SW 1271 (cell line): ENCODE data around the gene RASA3.
"Not testable (repeated sequence)": the region's sequence is repeated elsewhere in the genome, so short reads cannot be mapped to it uniquely, and the experiment has no call there.

Experiments
- DNase-seq, 2 experiments: peaks; one replicate each; lab custom pipeline; 2025; lab: John Stamatoyannopoulos, UW

The RASA3 gene

GRCh38 chr13:114033541-114034315 is 98.7 kb downstream of the RASA3 start:
- DNase-seq = no peak

- DNase-seq = no peak
These were observed 100.2 kb downstream of the RASA3 start for GRCh38 chr13:114032126-114032799.

DNA sequence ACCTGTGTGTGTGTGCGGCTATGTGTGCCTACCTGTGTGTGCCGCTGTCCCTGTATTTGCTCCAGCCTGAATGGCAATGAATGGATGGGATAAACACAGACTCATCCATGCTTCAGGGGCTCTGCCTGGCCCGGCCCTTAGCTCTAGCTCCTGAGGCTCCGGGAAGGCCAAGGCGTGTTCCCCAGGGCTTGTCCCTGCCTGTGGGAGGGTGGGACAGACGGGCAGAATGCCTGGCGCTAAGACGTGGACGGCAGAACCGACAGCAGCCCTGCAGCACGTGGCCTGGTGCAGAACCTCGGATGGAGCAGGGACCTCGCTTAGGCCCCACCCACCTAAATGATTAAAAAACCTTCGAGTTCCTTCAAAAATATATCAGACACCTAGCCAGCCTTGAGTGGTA is 100.8 kb downstream of the RASA3 start:
- DNase-seq = no peak

DNA sequence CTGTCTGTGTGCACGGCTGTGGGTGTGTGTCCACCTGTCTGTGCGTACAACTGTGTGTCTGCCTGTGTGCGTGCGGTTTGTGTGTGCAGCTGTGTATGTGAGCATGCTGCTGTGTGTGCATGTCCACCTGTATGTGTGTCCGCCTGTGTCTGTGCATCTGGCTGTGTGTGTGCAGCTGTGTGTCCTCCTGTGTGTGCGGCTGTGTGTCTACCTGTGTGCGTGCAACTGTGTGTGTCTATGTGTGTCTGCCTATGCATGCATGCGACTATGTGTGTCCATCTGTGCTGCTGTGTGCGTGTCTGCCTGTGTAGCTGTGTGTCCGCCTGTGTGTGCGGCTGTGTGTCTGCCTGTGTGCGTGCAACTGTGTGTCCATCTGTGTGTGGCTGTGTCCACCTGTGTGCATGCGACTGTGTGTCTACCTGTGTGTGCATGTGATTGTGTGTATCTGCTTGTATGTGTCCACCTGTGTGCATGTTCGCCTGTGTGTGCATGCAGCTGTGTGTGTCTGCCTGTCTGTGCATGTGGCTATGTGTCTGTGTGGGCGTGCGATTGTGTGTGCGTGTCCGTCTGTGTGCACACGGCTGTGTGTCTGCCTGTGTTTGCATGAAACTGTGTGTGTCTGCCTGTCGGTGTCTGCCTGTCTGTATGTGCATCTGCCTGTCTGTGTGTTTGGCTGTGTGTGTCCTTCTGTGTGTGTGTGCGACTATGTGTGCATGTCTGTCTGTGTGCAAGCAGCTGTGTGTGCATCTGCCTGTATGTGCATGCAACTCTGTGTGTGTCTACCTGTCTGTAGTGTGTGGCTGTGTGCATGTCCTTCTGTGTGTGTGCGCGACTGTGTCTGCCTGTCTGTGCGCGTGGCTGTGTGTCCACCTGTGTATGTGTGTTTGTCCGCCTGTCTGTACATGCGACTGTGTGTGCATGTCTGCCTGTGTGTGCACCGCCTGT is 101.5 kb downstream of the RASA3 start:
- no peak for DNase-seq

GRCh38 chr13:114029866-114030625 is 102.4 kb downstream of the RASA3 start:
- no peak for DNase-seq

GRCh38 chr13:114027826-114028225 is 104.6 kb downstream of the RASA3 start:
- DNase-seq = no peak

GRCh38 chr13:114027046-114027715 is 105.2 kb downstream of the RASA3 start:
- no peak for DNase-seq

DNA sequence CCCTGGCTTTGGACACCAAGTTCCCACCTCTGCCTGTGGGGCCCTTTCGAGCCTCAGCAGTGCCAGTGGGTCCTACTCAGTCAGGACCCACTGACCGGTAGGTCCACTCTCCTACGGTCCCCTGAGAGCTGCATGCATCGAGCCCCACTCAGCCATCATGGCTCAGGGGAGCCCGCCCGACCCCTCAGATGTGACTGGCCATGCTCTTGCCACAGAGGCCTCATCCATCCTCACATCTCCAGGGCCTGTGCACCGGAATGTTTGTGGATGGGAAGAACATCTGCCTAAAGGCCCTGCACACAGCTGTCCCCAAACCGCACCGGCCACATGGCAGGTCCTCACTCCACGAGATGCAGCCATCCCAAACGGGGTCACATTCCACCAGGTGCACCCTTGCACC is 105.9 kb downstream of the RASA3 start:
- DNase-seq = no peak

DNA sequence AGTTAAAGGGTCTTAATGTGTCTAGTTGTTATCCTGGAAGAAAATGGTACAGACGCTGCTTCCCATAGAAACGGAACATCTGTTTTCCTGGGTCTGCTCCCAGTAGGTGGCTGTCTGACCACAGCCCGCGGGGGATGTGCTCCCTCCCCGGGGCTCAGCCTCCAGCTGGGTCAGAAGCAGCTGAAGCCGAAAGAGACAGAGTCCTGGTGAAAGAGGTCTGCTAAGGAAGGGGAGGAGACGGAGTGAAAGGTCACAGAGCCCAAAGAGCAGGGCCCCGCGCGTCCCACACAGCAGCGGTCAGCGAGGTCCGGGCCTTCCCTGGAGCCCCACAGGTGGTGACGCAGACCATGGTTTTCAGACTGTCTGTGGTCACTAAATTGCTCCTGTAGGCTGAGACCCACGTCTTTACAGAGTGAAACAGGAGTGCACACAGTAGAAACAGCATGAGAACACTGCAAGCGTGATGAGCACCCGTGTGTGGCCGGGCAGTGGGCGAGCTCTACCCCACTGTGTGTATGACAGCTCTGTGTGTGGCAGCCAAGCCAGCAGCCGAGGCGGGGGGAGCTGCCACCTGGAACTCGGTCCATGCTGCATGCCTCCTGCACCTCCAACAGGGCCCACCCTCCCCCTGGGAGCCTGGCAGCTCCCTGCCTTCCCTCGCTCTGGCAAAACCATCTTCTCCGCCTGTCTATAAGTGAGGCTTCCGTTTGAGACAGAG is 106.5 kb downstream of the RASA3 start:
- DNase-seq = no peak

GRCh38 chr13:114025405-114025713 is 107.1 kb downstream of the RASA3 start:
- no peak for DNase-seq

DNA sequence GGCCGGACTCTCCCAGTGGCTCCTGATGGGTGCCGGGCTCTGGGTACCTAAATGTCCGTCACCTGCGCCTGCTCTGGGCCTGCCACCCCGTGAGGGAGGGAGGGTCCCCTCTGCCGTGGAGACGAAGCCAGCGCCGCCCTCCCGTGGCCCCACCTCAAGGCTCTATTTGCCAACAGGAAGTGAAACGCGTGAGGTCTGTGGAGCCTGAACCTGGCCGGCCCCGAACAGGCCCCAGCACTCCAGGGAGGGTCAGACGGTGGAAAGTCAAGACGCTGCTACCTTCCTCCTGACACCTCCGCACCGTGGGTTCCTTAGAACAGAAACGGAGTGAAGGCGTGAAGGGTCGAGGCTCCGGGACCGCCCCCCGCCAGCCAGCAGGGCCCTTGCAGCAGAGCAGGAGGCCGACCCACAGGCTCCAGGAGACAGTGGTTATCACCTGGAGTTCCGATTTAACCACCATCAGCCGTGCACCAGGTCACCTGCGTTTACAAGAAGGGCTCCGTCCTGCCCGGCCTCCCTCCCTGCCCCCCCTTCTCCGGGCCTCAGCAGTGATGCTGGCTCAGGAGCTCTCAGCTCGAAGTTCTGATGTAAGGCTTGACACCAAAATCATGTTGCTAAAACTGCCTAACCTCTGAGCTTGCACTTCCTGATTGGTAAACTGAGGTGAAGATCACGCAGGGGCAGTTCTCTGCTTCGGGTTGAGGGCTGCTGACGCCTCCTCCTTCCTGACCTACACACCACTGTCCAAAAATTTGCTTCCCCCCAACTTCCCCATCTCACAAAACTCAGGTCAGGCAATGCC is 107.6 kb downstream of the RASA3 start:
- no peak for DNase-seq

- DNase-seq = no peak
These were observed 108.5 kb downstream of the RASA3 start for GRCh38 chr13:114023716-114024602.

DNA sequence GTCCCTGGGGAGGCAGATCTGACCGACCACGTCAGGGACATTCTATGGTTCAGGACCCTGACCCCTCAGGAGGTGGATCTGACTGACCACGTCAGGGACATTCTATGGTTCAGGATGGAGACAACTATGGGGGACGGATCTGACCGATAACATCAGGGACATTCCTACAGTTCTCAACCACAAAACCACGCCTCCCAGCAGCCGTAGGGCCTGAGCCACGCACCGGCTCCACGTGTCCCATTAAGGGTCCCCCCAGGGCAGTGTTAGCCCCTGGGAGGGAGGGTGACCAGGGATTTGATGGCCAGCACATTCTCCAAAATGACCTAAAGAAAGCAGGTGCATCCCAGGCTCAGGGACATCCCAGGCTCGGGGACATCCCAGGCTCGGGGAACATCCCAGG is 109.5 kb downstream of the RASA3 start:
- DNase-seq = no peak

DNA sequence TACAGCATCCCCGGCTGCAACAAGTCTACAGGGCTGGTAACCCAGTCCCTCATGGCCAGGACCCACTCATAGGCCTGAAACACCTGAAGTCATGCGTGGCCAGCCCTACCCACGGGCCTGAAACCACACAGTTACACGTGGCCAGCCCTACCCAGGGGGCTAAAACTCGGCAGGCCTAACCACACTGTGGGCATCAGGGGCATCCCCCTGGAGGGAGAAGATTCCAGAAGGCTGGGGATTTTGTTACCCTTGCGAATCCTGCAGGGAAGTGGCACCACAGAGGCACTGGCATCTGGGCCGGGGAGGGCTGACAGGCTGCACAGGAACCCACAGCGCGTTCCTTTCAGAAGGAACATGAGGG is 110.1 kb downstream of the RASA3 start:
- no peak for DNase-seq

- no peak for DNase-seq
These were observed 110.7 kb downstream of the RASA3 start for GRCh38 chr13:114021464-114022308.

DNA sequence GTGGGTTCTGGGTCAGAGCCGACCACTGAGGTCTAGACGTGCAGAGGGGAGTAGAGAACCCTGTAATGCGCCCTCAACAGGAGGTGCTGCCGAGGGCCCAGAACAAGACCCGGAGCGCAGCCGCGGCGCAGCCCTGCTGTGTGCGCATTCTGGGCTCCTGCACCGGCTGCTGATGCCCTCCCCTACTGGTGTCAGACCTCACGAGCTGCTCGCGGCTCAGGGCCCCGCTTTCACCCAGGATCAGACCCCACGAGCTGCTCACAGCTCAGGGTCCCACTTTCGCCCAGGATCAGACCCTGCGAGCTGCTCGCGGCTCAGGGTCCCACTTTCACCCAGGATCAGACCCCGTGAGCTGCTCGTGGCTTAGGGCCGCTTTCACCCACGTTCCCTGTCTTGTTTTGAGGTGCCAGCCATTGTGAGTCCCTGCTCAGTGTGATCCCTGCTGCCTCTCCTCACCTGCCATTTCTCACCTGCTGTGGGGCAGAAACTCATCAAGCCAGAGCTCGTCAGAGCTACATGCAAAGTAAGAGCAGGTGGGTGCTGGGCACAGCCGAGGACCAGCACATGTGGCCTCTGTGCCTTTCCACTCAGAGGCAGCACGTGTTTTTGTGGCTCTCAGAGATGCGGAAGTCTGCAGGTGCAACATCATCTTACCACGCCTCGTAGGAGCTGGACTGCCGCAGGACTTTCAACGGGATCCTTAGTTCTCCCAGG is 111.5 kb downstream of the RASA3 start:
- DNase-seq = no peak

DNA sequence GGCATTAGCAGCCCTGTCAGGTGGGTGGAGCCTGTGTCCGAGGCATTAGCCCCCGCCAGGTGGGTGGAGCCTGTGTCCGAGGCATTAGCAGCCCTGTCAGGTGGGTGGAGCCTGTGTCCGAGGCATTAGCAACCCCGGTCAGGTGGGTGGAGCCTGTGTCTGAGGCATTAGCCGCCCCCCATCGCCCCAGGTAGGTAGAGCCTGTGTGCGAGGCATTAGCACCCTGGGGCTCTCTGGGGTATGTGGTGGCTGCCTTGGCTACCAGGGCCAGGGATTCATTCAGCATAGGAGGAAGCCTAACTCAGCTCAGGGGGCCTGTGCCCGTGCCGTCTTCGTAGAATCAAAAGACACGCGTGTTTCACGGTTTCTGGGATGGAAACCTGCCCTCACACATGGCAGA is 112.3 kb downstream of the RASA3 start:
- DNase-seq = not testable (repeated sequence)
